ENCODE measurements around the gene CYBB.
"Not testable (repeated sequence)": the region's sequence is repeated elsewhere in the genome, so short reads cannot be mapped to it uniquely, and the experiment has no call there.

The CYBB gene

GRCh38 chrX:37779857-37780256, at the start of gene CYBB:
TSS of gene CYBB (plus strand) at chrX:37780059. CDS start at chrX:37780078, 19 bp downstream.
- DNase-seq = no peak

GRCh38 chrX:37745354-37745753, 34.5 kb upstream of the CYBB start:
- DNase-seq = peak in 1 of 2 experiments; percentile 1

GRCh38 chrX:37745835-37746217, 34.0 kb upstream of the CYBB start:
- no peak for DNase-seq

GRCh38 chrX:37746218-37746941, 33.5 kb upstream of the CYBB start:
- DNase-seq = no peak

- no peak for DNase-seq
These were observed 32.9 kb upstream of the CYBB start for GRCh38 chrX:37746951-37747350.

- no peak for DNase-seq
These were observed 27.6 kb upstream of the CYBB start for GRCh38 chrX:37752281-37752680.

GRCh38 chrX:37752936-37753335, 26.9 kb upstream of the CYBB start:
- no peak for DNase-seq

- DNase-seq = no peak
These were observed 26.5 kb upstream of the CYBB start for GRCh38 chrX:37753384-37753783.

GRCh38 chrX:37754516-37754915, 25.3 kb upstream of the CYBB start:
- DNase-seq = no peak

- DNase-seq = no peak
These were observed 24.8 kb upstream of the CYBB start for GRCh38 chrX:37755025-37755424.

- DNase-seq = no peak
These were observed 22.8 kb upstream of the CYBB start for GRCh38 chrX:37757082-37757481.

GRCh38 chrX:37759351-37759750, 20.5 kb upstream of the CYBB start:
- no peak for DNase-seq

GRCh38 chrX:37759878-37760418, 19.9 kb upstream of the CYBB start:
- DNase-seq = no peak

GRCh38 chrX:37763400-37763799, 16.5 kb upstream of the CYBB start:
- DNase-seq = no peak

GRCh38 chrX:37765507-37765906, 14.4 kb upstream of the CYBB start:
- no peak for DNase-seq

- no peak for DNase-seq
These were observed 12.4 kb upstream of the CYBB start for GRCh38 chrX:37767430-37767829.

- DNase-seq = not testable (repeated sequence)
These were observed 11.0 kb upstream of the CYBB start for GRCh38 chrX:37768866-37769265.

GRCh38 chrX:37776283-37776986, 3.4 kb upstream of the CYBB start:
- no peak for DNase-seq

GRCh38 chrX:37776987-37777325, 2.9 kb upstream of the CYBB start:
- no peak for DNase-seq

GRCh38 chrX:37781081-37781480, 1.2 kb downstream of the CYBB start:
- DNase-seq = no peak

- no peak for DNase-seq
These were observed 2.0 kb downstream of the CYBB start for GRCh38 chrX:37781814-37782213.

- DNase-seq = no peak
These were observed 2.5 kb downstream of the CYBB start for GRCh38 chrX:37782359-37782758.

- no peak for DNase-seq
These were observed 3.4 kb downstream of the CYBB start for GRCh38 chrX:37783305-37783704.

- no peak for DNase-seq
These were observed 5.7 kb downstream of the CYBB start for GRCh38 chrX:37785569-37785968.

All from cerebellar nuclear complex (tissue), 1 donor.